IPS-15b (cell line): ENCODE measurements around the gene A4GALT.

Experiments
- H3K27me3 ChIP-seq: one replicate; pipeline ENCODE4 v1.6.1; 2013; ENCODE audit warnings: low read length; ENCODE audit not compliant: control insufficient read depth, insufficient read depth
- H3K36me3 ChIP-seq: one replicate; pipeline ENCODE4 v1.6.1; 2013; ENCODE audit warnings: low read length; ENCODE audit not compliant: control insufficient read depth, insufficient read depth
- H3K4me1 ChIP-seq: one replicate; pipeline ENCODE4 v1.6.1; 2013; ENCODE audit warnings: mild to moderate bottlenecking, low read length; ENCODE audit not compliant: control insufficient read depth, insufficient read depth
- H3K4me3 ChIP-seq: one replicate; pipeline ENCODE4 v1.5.1; 2013; ENCODE audit warnings: low read depth, low read length
- H3K9ac ChIP-seq: one replicate; pipeline ENCODE4 v1.6.1; 2013; ENCODE audit warnings: low read depth, mild to moderate bottlenecking, low read length
- H3K9me3 ChIP-seq: one replicate; pipeline ENCODE4 v1.6.1; 2013; ENCODE audit warnings: mild to moderate bottlenecking, low read length; ENCODE audit not compliant: control insufficient read depth, insufficient read depth

A4GALT gene, protein sequence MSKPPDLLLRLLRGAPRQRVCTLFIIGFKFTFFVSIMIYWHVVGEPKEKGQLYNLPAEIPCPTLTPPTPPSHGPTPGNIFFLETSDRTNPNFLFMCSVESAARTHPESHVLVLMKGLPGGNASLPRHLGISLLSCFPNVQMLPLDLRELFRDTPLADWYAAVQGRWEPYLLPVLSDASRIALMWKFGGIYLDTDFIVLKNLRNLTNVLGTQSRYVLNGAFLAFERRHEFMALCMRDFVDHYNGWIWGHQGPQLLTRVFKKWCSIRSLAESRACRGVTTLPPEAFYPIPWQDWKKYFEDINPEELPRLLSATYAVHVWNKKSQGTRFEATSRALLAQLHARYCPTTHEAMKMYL

DNA sequence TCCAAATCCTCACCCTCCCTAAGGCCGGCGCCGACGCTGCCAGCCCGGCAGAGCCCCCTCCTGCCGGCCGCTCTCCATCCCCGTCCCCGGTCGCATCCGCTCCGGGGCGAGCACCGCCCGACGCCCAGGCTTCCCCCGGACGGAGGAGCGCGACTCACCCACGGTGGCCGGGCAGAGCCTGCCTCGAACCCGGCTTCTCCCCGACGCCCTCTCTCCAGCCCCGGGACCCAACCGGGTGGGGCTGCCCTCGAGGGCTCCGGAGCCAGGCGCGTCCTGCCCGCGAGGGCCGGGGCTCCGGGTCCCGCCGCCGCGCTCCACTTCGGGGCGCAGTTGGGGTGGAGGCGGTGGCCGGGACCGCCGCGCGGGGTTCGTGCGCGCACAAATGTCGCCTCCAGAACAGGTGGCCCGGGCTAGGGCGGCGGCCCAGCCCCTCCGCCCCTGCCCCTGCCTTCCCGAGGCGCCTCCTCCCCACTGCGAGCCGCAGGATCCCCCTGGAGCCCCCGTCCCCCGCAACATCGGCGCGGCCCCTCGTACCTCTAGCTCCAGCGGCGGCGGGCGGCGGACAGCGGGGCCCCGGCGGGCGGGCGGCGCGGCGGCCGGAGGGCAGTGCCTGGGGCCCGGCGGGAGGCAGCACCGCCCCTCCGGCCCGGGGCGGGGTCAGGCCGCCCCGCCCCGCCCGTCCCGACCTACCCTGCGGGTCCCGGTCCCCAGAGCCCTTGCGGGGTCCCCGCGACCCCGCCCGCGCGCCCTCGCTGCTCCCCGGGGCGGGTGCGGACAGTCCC, at the start of gene A4GALT:
Gene A4GALT, minus strand, starts transcription at position 608 of the 782 bp plus-strand sequence. CDS start 26,919 bp downstream, outside the sequence.
- peak within 1 kb of the TSS; percentile 88 for H3K4me3 ChIP-seq
- peak within 1 kb of the TSS; percentile 60 for H3K9ac ChIP-seq

DNA sequence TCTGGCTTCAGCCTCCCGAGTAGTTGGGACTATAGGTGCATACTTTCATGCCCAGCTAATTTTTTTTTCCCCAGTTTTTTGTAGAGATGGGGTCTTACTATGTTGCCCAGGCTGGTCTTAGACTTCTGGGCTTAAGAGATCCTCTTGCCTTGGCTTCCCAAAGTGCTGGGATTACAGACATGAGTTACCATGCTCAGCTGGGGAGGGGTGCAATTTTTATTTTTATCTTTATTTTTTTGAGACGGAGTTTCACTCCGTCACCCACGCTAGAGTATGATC, 49.7 kb upstream of the A4GALT start:
- Histone ChIP-seq H3K4me1 (no peaks in the 10 kb centered on the region), H3K36me3 (no peaks in the 10 kb centered on the region), H3K9ac (no peak overlapping the region), H3K4me3 (no peak overlapping the region), H3K9me3 (no peaks in the 10 kb centered on the region), H3K27me3 (no peaks in the 10 kb centered on the region)

More for the DNA sequence above, at the start of gene A4GALT:
- Histone ChIP-seq H3K27me3 (peaks cover 27% of the 10 kb centered on the region), H3K4me1 (peaks cover 4% of the 10 kb centered on the region), H3K36me3 (no peaks in the 10 kb centered on the region), H3K9me3 (no peaks in the 10 kb centered on the region)

DNA sequence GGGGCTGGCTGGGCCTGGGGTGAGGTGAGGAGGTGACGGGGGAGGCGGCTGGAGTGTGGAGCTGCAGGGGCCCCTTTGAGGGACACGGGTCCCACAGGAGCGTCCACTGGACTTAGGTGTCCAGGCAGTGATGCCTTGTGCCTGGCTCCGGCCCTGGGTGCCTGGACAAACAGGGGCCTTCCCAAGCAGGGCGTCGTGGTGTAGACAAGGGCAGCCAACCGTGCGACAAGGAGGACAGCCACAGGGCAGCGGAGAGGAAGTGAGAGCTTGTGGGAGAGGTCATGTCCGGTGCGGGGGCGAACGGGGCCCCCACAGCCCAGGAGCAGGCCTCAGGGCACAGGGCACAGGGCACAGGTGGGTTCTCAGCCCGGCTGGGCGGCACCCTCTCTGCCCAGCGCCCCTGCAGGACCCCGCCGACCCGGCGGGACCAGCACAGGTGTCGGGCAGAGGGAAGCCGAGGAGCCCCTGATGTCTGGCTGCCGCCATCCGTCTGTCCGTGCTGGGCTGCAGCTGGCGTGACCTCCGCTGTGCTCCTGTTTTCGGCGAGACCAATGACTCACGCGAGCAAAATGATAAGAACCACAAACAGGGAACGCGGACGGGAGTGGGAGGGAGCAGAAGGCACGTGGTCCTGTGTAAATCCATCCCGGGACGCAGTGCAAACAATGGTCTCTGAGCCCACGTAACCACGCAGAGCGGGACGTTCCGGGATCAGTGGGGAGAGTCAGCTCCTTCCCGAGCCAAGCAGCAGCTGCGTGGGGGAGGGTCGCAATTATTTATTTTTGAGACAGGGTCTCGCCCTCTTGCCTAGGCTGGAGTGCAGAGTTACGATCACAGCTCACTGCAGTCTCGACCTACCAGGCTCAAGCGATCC, 49.1 kb upstream of the A4GALT start:
- no peaks in the 10 kb centered on the region for H3K9me3 ChIP-seq
- H3K9ac ChIP-seq, result no peak overlapping the region
- H3K36me3 ChIP-seq, result no peaks in the 10 kb centered on the region
- H3K27me3 ChIP-seq, result no peaks in the 10 kb centered on the region
- no peaks in the 10 kb centered on the region for H3K4me1 ChIP-seq
- H3K4me3 ChIP-seq, result no peak overlapping the region

DNA sequence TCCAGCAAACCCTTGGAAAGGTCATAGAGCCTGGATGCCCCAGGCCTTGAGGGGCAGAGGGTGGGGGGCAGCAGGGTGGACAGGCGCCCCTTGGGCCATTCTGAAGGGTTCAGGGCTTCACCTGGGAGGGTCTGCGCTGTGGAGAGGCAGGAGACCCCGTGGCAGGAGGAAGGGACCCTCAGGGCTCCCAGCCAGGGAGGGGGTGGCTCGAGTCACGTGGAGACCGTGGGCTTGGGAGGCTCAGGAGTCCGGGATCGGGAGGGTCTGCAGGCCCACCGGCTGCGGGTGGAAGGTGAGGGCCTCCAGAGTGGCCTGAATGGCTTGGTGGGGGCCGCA, 48.5 kb upstream of the A4GALT start:
- no peaks in the 10 kb centered on the region for H3K4me1 ChIP-seq
- H3K9ac ChIP-seq, result no peak overlapping the region
- no peak overlapping the region for H3K4me3 ChIP-seq
- no peaks in the 10 kb centered on the region for H3K36me3 ChIP-seq
- H3K27me3 ChIP-seq, result no peaks in the 10 kb centered on the region
- no peaks in the 10 kb centered on the region for H3K9me3 ChIP-seq

DNA sequence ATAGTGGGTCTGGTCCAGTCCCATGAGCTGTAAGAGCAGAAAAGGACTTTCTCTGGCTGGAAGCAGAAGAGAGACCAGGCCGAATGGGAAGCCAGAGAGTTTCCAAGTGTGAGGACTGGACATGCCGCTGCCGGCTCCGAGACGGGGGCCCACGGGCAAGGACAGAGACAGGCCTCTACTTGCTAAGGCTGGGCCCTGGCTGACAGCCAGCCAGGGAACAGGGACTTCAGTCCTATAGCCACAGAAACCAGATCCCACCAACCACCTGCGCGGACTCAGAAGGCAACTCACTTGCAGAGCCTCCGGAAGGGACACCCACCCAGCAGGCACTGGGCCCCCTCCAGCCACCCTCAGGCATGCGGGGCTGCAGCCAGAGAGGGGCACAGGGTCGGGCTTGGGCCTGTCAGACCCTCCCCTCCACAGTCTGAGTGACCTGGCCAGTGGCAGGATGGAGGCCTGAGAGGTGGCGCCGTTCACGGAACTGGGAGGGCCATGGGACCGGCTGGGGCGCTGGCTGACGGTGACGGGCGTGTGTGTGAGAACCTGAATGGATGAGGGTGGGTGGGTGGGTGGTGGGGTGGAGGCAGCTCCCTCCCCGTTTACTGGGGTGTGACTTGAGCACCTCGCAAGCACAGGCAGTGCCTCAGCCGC, 47.8 kb upstream of the A4GALT start:
- Histone ChIP-seq H3K9ac (no peak overlapping the region), H3K4me1 (no peaks in the 10 kb centered on the region), H3K27me3 (no peaks in the 10 kb centered on the region), H3K9me3 (no peaks in the 10 kb centered on the region), H3K36me3 (no peaks in the 10 kb centered on the region), H3K4me3 (no peak overlapping the region)

DNA sequence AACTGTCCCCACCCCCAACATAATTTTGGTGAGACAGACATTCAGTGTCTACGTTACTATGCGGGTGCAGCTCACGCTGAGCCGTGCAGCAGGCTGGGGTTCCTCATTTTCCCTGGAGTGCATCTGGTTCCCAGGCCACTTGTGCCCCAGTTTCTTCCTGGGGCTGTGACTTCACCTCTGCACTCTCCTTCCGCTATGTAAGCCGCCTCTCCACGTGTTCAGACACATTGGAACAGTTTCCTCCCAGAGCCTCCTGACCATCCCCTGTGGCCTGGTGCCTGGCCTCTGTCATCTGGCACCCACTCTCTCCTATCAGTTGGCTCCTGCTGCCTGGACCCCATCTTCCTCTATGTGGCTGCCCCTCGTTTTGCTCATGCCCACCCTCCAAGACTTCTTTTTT, 46.2 kb upstream of the A4GALT start:
- H3K9me3 ChIP-seq, result no peaks in the 10 kb centered on the region
- no peaks in the 10 kb centered on the region for H3K36me3 ChIP-seq
- no peaks in the 10 kb centered on the region for H3K27me3 ChIP-seq
- H3K9ac ChIP-seq, result no peak overlapping the region
- H3K4me3 ChIP-seq, result no peak overlapping the region
- H3K4me1 ChIP-seq, result no peaks in the 10 kb centered on the region

DNA sequence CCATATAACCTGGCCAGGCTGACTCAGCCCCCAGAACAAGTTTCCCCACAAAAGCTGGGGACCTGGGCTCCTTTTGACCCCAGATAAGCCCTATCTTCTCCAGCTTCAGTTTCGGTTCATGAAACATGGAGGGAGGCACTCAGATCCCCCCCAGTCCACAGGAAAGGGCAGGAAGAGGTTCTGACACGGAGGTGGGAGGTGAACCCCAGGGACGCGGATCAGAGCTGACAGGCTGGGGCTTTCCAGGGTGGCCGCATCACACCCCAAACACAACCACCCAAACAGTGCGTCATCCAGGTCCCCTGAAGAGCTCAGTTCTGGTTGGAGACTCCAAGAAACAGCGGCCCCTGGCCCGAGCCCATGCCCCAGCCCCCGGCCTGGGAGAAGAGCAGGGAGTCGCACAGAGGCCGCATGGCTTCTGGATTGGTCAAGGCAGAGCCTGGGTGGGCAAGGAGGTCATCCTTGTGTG, 44.3 kb upstream of the A4GALT start:
- H3K9me3 ChIP-seq, result no peaks in the 10 kb centered on the region
- no peaks in the 10 kb centered on the region for H3K36me3 ChIP-seq
- H3K27me3 ChIP-seq, result no peaks in the 10 kb centered on the region
- H3K4me1 ChIP-seq, result no peaks in the 10 kb centered on the region
- no peak overlapping the region for H3K9ac ChIP-seq
- H3K4me3 ChIP-seq, result no peak overlapping the region

DNA sequence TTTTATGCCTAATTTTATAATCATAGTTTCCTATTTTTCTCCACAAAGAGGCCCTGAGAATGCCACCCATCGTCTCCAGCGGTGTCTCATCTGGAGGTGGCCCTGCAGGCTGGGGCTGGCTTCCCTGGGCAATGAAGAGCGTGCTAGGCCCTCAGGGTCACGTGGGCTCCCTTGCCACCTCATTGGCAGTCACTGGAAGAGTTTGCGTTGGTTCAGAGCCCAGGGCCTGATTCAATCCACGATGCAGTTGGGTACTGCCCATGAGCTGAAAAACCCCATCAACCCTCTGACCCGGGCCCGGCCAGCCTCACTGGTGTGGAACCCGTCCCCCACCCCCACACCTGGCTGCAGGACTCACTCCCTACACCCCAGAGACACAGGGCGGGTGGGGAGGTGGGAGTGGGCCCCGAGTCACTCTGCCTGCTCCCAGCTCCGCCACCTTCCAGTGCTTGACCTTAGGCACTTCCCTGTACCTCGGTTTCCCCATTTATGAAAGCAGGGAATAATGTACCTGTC, 43.4 kb upstream of the A4GALT start:
- Histone ChIP-seq H3K4me1 (no peaks in the 10 kb centered on the region), H3K36me3 (no peaks in the 10 kb centered on the region), H3K4me3 (no peak overlapping the region), H3K9me3 (no peaks in the 10 kb centered on the region), H3K27me3 (no peaks in the 10 kb centered on the region), H3K9ac (no peak overlapping the region)

DNA sequence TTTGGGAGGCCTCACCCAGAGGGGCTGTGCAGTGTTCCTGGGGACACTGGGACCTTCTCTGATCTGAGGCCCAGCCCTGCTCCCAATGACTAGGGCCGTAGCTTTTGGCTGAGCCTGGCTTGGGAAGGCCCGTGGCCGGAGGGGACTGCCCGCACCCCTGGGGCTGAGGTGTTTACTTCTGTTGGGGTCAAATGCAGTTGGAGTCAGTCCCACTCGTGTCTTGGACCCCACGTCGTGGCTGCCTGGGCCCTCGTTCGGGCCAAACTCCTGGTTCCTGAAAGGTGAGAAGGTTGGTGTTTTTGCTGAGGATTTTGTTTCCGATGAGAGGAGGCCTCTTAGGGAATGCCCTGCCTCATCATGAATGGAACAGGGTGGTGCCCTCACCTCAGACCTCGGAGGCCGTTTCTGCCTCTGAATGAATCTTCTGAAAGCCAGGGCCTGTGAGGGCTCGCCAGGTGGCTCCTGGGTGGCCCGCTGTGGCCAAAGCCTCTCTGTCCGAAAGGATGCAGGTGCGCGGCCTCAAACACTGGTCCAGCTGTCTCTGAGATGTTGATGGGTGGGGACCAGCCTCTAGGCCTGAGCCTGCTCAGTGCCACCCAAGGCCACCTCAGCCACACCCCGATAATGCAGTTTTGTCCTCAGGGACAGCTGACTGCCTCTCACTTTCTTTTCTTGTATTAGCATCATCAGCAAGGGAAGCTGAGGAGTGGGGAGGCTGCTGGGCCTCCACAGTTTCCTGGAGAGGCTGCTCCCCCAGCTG, 40.3 kb upstream of the A4GALT start:
- Histone ChIP-seq H3K9me3 (no peaks in the 10 kb centered on the region), H3K36me3 (no peaks in the 10 kb centered on the region), H3K4me1 (no peaks in the 10 kb centered on the region), H3K27me3 (no peaks in the 10 kb centered on the region), H3K9ac (no peak overlapping the region), H3K4me3 (no peak overlapping the region)

DNA sequence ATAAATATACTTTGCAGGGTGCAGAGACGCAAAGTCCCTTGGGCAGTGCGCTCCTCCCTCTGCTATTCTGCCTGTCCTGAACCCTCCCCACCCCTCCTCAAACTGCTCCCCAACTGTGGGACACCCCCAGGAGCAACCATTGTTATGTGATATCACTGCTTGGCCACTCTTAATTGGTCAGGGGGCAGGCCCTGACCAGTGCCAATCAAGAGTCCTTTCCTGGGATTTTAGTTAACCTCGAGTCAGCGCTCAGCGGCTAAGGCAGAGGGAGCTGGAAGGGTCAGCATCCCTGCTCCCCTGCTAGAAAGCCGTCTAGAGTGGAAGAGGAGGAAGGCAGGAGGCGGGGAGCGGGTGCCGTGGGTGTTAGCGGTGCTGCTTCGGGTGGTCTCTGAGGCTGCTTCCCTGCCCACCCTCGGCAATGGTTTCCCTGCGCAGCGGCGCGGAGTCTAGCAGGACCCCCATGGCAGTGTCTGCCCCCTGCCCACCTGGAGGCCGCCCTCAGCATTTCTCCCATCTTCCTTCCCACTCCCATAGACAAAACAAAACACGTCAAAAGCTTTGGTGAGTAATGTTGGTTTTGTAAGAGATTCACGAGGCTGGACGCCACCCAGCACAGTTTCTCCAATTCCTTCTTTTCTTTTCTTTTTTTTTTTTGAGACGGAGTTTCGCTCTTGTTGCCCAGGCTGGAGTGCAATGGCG, 38.4 kb upstream of the A4GALT start:
- no peaks in the 10 kb centered on the region for H3K27me3 ChIP-seq
- H3K4me1 ChIP-seq, result no peaks in the 10 kb centered on the region
- H3K36me3 ChIP-seq, result no peaks in the 10 kb centered on the region
- no peak overlapping the region for H3K4me3 ChIP-seq
- H3K9me3 ChIP-seq, result no peaks in the 10 kb centered on the region
- H3K9ac ChIP-seq, result no peak overlapping the region
